Adrenal gland (tissue), 5 donors: ENCODE data around the gene RTRAF.

ENCODE experiments used
- POLR2A ChIP-seq, 2 donors: fragments of 450-650 bp; IDR thresholded peaks; one replicate each; pipeline ENCODE4 v1.6.1; 2017; ENCODE audit warnings: antibody characterized with exemption in 2 of 2, mild to moderate bottlenecking in 2 of 2, moderate library complexity in 1 of 2
- TF ChIP-seq, protein P1 (sequence below), 6 experiments: fragments of 450-650 bp in 4 of 6; fragments of 200-600 bp in 2 of 6; sonication (generic) in 1 of 6; IDR thresholded peaks; 1 replicate in 5 of 6; 2 replicates in 1 of 6; pipeline versions ENCODE4 v1.5.1 to v1.8.0; 2016 to 2021; ENCODE audit warnings: antibody characterized with exemption in 6 of 6, mild to moderate bottlenecking in 2 of 6, moderate library complexity in 1 of 6
- donor health status: DM: no; HTN: no; CAD: no.

GRCh38 chr14:52049721-52050588 lies 60.6 kb downstream of the RTRAF start:
- TF ChIP-seq POLR2A (IDR thresholded peaks at IDR 0.05) = no peak
- TF ChIP-seq, protein P1, sequence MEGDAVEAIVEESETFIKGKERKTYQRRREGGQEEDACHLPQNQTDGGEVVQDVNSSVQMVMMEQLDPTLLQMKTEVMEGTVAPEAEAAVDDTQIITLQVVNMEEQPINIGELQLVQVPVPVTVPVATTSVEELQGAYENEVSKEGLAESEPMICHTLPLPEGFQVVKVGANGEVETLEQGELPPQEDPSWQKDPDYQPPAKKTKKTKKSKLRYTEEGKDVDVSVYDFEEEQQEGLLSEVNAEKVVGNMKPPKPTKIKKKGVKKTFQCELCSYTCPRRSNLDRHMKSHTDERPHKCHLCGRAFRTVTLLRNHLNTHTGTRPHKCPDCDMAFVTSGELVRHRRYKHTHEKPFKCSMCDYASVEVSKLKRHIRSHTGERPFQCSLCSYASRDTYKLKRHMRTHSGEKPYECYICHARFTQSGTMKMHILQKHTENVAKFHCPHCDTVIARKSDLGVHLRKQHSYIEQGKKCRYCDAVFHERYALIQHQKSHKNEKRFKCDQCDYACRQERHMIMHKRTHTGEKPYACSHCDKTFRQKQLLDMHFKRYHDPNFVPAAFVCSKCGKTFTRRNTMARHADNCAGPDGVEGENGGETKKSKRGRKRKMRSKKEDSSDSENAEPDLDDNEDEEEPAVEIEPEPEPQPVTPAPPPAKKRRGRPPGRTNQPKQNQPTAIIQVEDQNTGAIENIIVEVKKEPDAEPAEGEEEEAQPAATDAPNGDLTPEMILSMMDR (IDR thresholded peaks at IDR 0.05) = no peak
